ENCODE data around the gene KIF2C. TPM values are rescaled to one million over a fixed set of nuclear protein-coding genes. Genes with fewer than 3 reads are reported as not detected.

Gene KIF2C
- polyA plus RNA-seq, 3 donors: 0.13 to 0.29 (median 0.24) TPM

DNA sequence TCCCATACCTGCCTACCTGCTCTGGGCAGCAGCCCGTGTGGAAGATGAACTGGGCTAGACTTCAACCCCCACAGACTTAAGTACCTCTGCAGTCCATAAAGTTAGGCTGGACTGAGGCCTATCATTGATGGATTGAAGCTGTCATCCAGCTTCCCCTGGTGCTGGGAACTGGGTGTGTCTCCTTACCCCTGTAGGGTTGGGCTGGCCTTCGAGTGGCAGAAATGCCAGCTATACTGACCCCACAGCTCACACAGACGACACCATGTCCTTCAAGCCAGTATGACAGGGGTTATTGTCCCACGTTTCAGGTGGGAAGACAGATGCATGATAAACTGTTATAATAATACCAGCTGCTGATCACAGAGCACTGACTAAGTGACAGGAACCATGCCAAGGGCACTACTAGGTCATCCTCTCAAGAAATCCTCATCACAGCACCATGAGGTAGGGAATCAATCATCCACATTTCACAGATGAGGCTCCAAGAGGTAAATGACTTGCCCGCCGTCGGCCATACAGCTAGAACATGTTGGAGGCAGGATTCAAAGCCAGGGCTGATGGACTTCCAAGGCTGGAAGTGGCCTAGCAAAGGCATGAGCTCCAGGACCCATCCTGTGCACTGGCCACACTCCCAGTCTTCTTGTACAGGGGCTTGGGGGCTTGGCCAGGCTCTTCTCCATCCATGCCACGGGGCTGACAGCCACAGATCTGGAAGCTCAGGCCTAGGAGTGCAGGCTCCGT, 48.7 kb downstream of the KIF2C start, which contains the start of gene BEST4:
BEST4 (minus strand) TSS at position 51 of the 741 bp plus-strand sequence. CDS start 465 bp downstream, outside the sequence.
- TF ChIP-seq, protein P1, sequence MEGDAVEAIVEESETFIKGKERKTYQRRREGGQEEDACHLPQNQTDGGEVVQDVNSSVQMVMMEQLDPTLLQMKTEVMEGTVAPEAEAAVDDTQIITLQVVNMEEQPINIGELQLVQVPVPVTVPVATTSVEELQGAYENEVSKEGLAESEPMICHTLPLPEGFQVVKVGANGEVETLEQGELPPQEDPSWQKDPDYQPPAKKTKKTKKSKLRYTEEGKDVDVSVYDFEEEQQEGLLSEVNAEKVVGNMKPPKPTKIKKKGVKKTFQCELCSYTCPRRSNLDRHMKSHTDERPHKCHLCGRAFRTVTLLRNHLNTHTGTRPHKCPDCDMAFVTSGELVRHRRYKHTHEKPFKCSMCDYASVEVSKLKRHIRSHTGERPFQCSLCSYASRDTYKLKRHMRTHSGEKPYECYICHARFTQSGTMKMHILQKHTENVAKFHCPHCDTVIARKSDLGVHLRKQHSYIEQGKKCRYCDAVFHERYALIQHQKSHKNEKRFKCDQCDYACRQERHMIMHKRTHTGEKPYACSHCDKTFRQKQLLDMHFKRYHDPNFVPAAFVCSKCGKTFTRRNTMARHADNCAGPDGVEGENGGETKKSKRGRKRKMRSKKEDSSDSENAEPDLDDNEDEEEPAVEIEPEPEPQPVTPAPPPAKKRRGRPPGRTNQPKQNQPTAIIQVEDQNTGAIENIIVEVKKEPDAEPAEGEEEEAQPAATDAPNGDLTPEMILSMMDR (IDR thresholded peaks at IDR 0.05): no peak
- H4K20me1 ChIP-seq (ENCODE audit: insufficient read depth, low read length): no peaks in the 10 kb centered on the region
- peaks cover 23 to 24% of the 10 kb centered on the region in 2 donors for H3K4me1 ChIP-seq (ENCODE audit: control insufficient read depth in 1 of 2, insufficient read depth in 2 of 2, low read length in 2 of 2)
- no peaks in the 10 kb centered on the region for H3K9me3 ChIP-seq (replicated peaks in 1 of 2; ENCODE audit: control insufficient read depth in 1 of 2, insufficient read depth in 1 of 2, low read length in 2 of 2)
- H3K36me3 Mint-ChIP-seq: peaks cover 0 to 5% of the 10 kb centered on the region in 2 donors
- 91% methylated on average over 5 of the region's 9 CpGs for WGBS (ENCODE audit: insufficient coverage)
- peaks cover 7 to 12% (median 12%) of the 10 kb centered on the region in 3 donors for H3K27me3 Mint-ChIP-seq (ENCODE audit: low read depth in 3 of 3)
- peaks cover 0 to 3% of the 10 kb centered on the region in 2 donors for H3K27me3 ChIP-seq (ENCODE audit: control insufficient read depth in 2 of 2, insufficient read depth in 2 of 2, low read length in 2 of 2)
- H3K79me2 ChIP-seq (ENCODE audit: insufficient read depth, low read length): no peaks in the 10 kb centered on the region
- intact Hi-C loops (cut with micrococcal nuclease): loop anchor here (5.0 to 10.0 kb wide), 2 partner anchors 39 to 227 kb away; partner anchors contain the start of genes HECTD3 (in 1 of the 2) and UROD (in 1 of the 2)
- H3K4me2 ChIP-seq (replicated peaks; ENCODE audit: extremely low read depth, low read length, poor library complexity, severe bottlenecking): no peak within 1 kb of the TSS
- peaks cover 0 to 2% (median 0%) of the 10 kb centered on the region in 7 donors for H3K9me3 Mint-ChIP-seq
- H3K9ac ChIP-seq (ENCODE audit: insufficient read depth, low read length, poor library complexity, severe bottlenecking): no peak within 1 kb of the TSS
- no peak for DNase-seq
- no peak within 1 kb of the TSS for H2AFZ ChIP-seq (ENCODE audit: insufficient read depth, low read depth, low read length, poor library complexity, severe bottlenecking)
- peaks cover 26% of the 10 kb centered on the region for H3K4me1 Mint-ChIP-seq
- H3K27ac Mint-ChIP-seq: peak within 1 kb of the TSS in 2 of 7 donors; percentile 14 to 54
- H3K36me3 ChIP-seq (replicated peaks in 1 of 2; ENCODE audit: control insufficient read depth in 1 of 2, insufficient read depth in 2 of 2, low read length in 2 of 2): no peaks in the 10 kb centered on the region
- H3K4me3 Mint-ChIP-seq: no peak within 1 kb of the TSS
- no peak within 1 kb of the TSS for H3K27ac ChIP-seq (ENCODE audit: low read depth in 1 of 2, low read length in 2 of 2)
- H3K4me3 ChIP-seq (replicated peaks in 1 of 3; ENCODE audit: low read depth in 2 of 3, low read length in 3 of 3): no peak within 1 kb of the TSS

DNA sequence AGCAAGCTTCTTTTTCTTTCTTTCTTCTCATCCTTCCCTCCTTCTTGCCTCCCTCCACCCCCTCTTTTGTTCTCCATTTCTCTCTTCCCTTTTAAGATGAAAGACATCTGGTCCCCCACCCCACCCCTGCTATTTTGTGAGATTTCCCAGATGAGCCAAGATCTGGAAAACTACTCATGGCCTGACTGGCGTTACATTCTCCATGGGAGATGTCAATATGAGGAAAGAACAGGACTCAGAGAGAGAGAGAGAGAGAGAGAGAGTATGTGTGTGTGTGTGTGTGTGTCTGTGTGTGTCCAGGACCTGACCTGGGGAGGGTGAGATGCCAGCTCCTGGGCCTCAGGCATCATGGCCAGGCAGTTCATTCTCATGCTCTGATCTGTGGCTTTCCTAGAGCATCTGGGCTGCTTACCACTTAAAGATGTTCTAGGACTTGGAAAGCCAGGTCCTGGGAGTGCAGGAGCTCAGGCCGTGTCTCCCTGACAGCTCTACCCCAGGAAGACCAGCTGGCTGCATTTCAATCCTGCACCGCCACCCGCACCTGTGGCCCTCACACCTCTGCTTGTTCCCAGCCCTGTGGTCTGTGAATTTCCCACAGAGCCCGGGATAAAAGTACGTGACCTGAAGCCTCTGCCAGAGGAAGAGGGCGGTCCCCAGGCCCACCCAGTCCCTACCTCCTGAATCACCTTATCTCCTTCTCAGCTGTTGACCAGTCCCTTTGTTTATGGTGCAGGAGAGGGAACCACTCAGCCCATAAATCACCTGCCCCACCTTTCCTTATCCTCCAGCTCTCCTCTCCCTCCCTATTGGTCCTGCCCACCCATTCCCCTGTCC, 51.5 kb downstream of the KIF2C start:
- Histone ChIP-seq H3K4me3 (replicated peaks in 1 of 3; ENCODE audit: low read depth in 2 of 3, low read length in 3 of 3) (no peak overlapping the region), H3K27me3 (ENCODE audit: control insufficient read depth in 2 of 2, insufficient read depth in 2 of 2, low read length in 2 of 2) (peaks cover 0 to 3% of the 10 kb centered on the region in 2 donors), H3K9ac (ENCODE audit: insufficient read depth, low read length, poor library complexity, severe bottlenecking) (no peak overlapping the region), H3K4me1 (ENCODE audit: control insufficient read depth in 1 of 2, insufficient read depth in 2 of 2, low read length in 2 of 2) (peaks cover 7% of the 10 kb centered on the region in 2 donors), H3K79me2 (ENCODE audit: insufficient read depth, low read length) (no peaks in the 10 kb centered on the region), H3K9me3 (replicated peaks in 1 of 2; ENCODE audit: control insufficient read depth in 1 of 2, insufficient read depth in 1 of 2, low read length in 2 of 2) (no peaks in the 10 kb centered on the region), H3K36me3 (replicated peaks in 1 of 2; ENCODE audit: control insufficient read depth in 1 of 2, insufficient read depth in 2 of 2, low read length in 2 of 2) (no peaks in the 10 kb centered on the region), H3K27ac (ENCODE audit: low read depth in 1 of 2, low read length in 2 of 2) (no peak overlapping the region), H3K4me2 (replicated peaks; ENCODE audit: extremely low read depth, low read length, poor library complexity, severe bottlenecking) (no peak overlapping the region), H4K20me1 (ENCODE audit: insufficient read depth, low read length) (no peaks in the 10 kb centered on the region), H2AFZ (ENCODE audit: insufficient read depth, low read depth, low read length, poor library complexity, severe bottlenecking) (no peak overlapping the region)
- Mint-ChIP-seq H3K4me3 (no peak overlapping the region), H3K36me3 (no peaks in the 10 kb centered on the region), H3K27me3 (ENCODE audit: low read depth in 3 of 3) (peaks cover 0 to 3% (median 1%) of the 10 kb centered on the region in 3 donors), H3K4me1 (peaks cover 8% of the 10 kb centered on the region), H3K27ac (no peak overlapping the region), H3K9me3 (peaks cover 0 to 2% (median 0%) of the 10 kb centered on the region in 7 donors)
- no peak for DNase-seq
- TF ChIP-seq, protein P1 (IDR thresholded peaks at IDR 0.05): no peak
- WGBS (ENCODE audit: insufficient coverage): 87% methylated on average over 4 of the region's 7 CpGs
- intact Hi-C loops (cut with micrococcal nuclease): loop anchor here in 1 of 2 donors (10.0 kb wide), 1 partner anchor 514 kb away; no protein-coding TSS in a partner anchor

All from CD14-positive monocyte (primary cell).